A673 (cell line): ENCODE data around the gene PLGLB1. TPM values are rescaled to one million over a fixed set of nuclear protein-coding genes. Genes with fewer than 3 reads are reported as not detected.
"Not testable (repeated sequence)": the region's sequence is repeated elsewhere in the genome, so short reads cannot be mapped to it uniquely, and the experiment has no call there.

ENCODE experiments used
- Bru-seq: library from RNA; stranded (reverse); fragments of 400-500 nt; gene quantifications from one replicate; lab custom pipeline; 2021; lab: Mats Ljungman, UMichigan
- BruChase-seq, 2 experiments: library from RNA; stranded (reverse); fragments of 400-500 nt; gene quantifications; one replicate each; lab custom pipeline; 2021; lab: Mats Ljungman, UMichigan
- BruUV-seq: library from RNA; stranded (reverse); fragments of 400-500 nt; replicated peaks from 2 replicates; lab custom pipeline; 2021; lab: Mats Ljungman, UMichigan
- CTCF ChIA-PET: fragments of 300-600 bp; sonication (Branson Sonifier 250); formaldehyde crosslinking; loops from one replicate; lab custom pipeline; 2022; ENCODE audit warnings: antibody characterized with exemption; lab: Charles Lee
- POLR2A ChIA-PET: fragments of 300-600 bp; sonication (Branson Sonifier 250); formaldehyde crosslinking; loops from one replicate; lab custom pipeline; 2022; ENCODE audit warnings: antibody characterized with exemption; ENCODE audit not compliant: low non-redundant PET; lab: Charles Lee
- DNase-seq: peaks from one replicate; pipeline ENCODE4 v3.0.0-alpha.2; 2015; ENCODE audit warnings: low spot score
- H3K27ac ChIP-seq: fragments of 200-600 bp; sonication (generic); 2 replicates; pipeline ENCODE4 v1.5.1; 2016; ENCODE audit warnings: mixed run types, low read depth, mild to moderate bottlenecking, mixed read lengths, antibody characterized with exemption, low read length; ENCODE audit not compliant: poor library complexity, severe bottlenecking
- H3K27me3 ChIP-seq: fragments of 200-600 bp; sonication (generic); replicated peaks from 2 replicates; pipeline ENCODE4 v1.6.1; 2017; ENCODE audit warnings: mixed run types, low read depth, mild to moderate bottlenecking, mixed read lengths, antibody characterized with exemption, low read length; ENCODE audit not compliant: insufficient read depth, poor library complexity
- H3K36me3 ChIP-seq: fragments of 200-600 bp; sonication (generic); 2 replicates; pipeline ENCODE4 v1.6.1; 2016; ENCODE audit warnings: mixed run types, mild to moderate bottlenecking, mixed read lengths, antibody characterized with exemption, low read length; ENCODE audit not compliant: insufficient read depth, poor library complexity, severe bottlenecking
- H3K4me1 ChIP-seq: fragments of 200-600 bp; sonication (generic); 2 replicates; pipeline ENCODE4 v1.6.1; 2017; ENCODE audit warnings: mixed run types, mild to moderate bottlenecking, mixed read lengths, antibody characterized with exemption, low read length; ENCODE audit not compliant: insufficient read depth, poor library complexity, severe bottlenecking
- H3K4me3 ChIP-seq: fragments of 200-600 bp; sonication (generic); 2 replicates; pipeline ENCODE4 v1.5.1; 2016; ENCODE audit warnings: low read depth, mixed run types, mild to moderate bottlenecking, mixed read lengths, low read length; ENCODE audit not compliant: poor library complexity, severe bottlenecking
- H3K9me3 ChIP-seq: fragments of 200-600 bp; sonication (generic); 2 replicates; pipeline ENCODE4 v1.6.1; 2016; ENCODE audit warnings: mixed run types, low read depth, mild to moderate bottlenecking, mixed read lengths, antibody characterized with exemption, low read length; ENCODE audit not compliant: poor library complexity, severe bottlenecking
- intact Hi-C: fragments of 100-400 bp; cut with micrococcal nuclease; formaldehyde crosslinking; loops from one replicate; pipeline ENCODE4 v1.10.0; 2022; ENCODE audit not compliant: unreplicated experiment
- long read RNA-seq: library from polyadenylated mRNA; stranded (forward); transcript quantifications from one replicate; pipeline ENCODE4 v2.0.0, GENCODE V29; 2022
- total RNA-seq: library from RNA; stranded (reverse); gene quantifications from 2 replicates; pipeline ENCODE4 v1.2.3, GENCODE V29; 2021

The PLGLB1 gene
- total RNA-seq (2.0 and 3.3 TPM in 2 replicates), Bru-seq, nascent RNA (percentile 45 among the genes with signal in this experiment), BruChase-seq, experiment 1, labeled RNA remaining after a 2-hour chase (percentile 51 among the genes with signal in this experiment), BruChase-seq, experiment 2, labeled RNA remaining after a 6-hour chase (percentile 37 among the genes with signal in this experiment)
- long read RNA-seq: 0 reads

DNA sequence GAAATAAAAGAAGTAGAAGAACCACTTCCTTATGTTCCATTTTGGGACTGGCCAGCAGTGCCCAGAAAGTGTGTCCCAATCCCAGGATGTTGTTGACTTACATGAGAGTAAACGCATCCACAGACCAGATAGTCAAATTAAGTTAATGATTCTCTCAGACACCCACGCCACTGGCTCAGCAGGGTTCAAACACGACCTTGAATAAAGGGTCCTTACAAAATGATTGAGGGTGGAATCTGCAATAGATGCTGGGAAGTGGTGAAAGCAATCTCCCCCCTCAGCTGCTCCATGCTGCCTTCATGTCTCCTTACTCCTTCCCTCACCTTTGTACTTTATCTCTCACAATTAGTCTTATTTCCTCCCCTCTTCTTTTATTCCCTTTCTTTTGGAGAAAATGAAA is at the start of gene PLGLB1:
Gene PLGLB1, minus strand, starts transcription at position 101 of the 400 bp plus-strand sequence. Its CDS starts 61 bp downstream, at position 40.
- H3K36me3 ChIP-seq, H3K4me3 ChIP-seq, BruUV-seq, DNase-seq, H3K4me1 ChIP-seq, CTCF ChIA-PET, POLR2A ChIA-PET, H3K27me3 ChIP-seq, H3K9me3 ChIP-seq, H3K27ac ChIP-seq, intact Hi-C loops: not testable (repeated sequence)

DNA sequence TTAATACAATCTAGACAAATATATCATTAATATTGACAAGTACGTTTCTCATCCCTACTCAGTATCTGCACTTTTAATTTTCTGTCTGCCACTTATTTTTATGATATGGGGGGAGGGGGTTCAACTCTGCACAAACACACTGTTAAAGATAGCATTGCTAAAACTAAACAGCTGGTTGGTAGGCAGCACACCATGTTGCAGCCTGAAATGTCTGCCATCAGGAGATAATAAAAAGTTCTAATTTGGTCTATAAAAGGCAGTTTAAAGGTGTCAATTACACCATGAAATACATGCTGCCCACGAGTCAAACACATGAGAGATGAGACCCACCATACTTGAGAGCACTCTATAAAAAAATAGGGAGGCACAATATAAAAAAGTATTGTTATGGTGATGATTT is 42.7 kb upstream of the PLGLB1 start:
- not testable (repeated sequence) for H3K36me3 ChIP-seq

DNA sequence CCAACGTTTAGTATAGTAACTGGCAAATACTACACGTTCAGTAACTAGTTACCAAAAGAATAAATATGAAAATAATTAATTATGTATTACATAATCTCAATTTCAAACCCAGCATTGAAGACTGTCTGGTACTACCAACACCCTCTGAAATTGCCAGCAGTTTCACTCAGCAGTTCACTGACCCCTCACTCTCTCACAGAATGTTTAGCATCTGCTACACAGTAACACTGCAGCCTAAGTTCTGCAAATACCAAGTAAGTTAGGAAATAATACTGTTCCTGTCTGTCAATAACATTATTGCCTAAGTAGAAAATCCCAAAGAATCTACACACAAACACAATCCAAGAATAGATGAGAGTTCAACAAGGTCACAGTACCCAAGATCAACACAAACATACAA is 41.8 kb upstream of the PLGLB1 start:
- H3K27ac ChIP-seq, POLR2A ChIA-PET, BruUV-seq, H3K36me3 ChIP-seq, H3K4me1 ChIP-seq, H3K4me3 ChIP-seq, intact Hi-C loops, H3K27me3 ChIP-seq, DNase-seq, H3K9me3 ChIP-seq, CTCF ChIA-PET: not testable (repeated sequence)

More for the DNA sequence above, 42.7 kb upstream of the PLGLB1 start:
- BruUV-seq, H3K4me1 ChIP-seq, intact Hi-C loops, CTCF ChIA-PET, H3K9me3 ChIP-seq, POLR2A ChIA-PET, H3K27me3 ChIP-seq, H3K27ac ChIP-seq, DNase-seq, H3K4me3 ChIP-seq: not testable (repeated sequence)

DNA sequence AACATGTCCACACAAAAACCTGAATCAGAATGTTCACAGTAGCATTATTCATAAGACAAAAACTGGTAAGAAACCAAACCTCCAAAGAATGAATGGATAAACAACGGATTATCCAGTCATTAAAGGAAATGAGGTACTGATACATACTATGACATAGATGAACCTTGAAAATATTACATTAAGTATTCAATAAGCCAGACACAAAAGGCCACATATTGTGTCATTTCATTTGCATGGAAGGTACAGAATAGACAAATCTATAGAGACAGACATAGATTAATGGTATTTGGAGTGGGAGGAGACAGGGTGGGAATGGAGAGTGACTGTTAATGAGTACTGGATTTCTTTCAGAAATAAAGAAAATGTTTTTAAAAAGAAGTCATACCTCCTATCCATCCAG is 39.9 kb upstream of the PLGLB1 start:
- BruUV-seq, intact Hi-C loops, H3K36me3 ChIP-seq, POLR2A ChIA-PET, H3K27me3 ChIP-seq, H3K27ac ChIP-seq, H3K9me3 ChIP-seq, H3K4me3 ChIP-seq, CTCF ChIA-PET, DNase-seq, H3K4me1 ChIP-seq: not testable (repeated sequence)

DNA sequence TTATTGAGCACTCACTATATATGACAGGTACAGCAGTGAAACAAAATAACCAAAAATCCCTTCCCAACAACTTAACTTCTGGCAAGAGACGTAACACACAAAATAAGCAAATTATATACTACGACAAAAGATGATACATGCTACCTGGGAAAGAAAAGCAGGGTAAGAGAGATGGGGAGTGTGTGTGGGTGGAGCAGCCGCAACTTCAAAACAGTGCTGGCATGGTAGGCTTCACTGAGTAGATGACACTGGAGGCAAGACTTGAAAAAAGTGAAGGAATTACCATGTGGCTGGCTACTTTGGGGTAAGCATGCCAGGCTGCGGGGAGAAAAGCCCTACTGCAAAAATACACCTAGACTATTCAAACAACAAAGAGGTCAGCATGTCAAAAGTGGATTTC is 36.0 kb upstream of the PLGLB1 start:
- intact Hi-C loops, DNase-seq, H3K9me3 ChIP-seq, H3K27me3 ChIP-seq, H3K4me3 ChIP-seq, BruUV-seq, POLR2A ChIA-PET, H3K27ac ChIP-seq, H3K4me1 ChIP-seq, H3K36me3 ChIP-seq, CTCF ChIA-PET: not testable (repeated sequence)

DNA sequence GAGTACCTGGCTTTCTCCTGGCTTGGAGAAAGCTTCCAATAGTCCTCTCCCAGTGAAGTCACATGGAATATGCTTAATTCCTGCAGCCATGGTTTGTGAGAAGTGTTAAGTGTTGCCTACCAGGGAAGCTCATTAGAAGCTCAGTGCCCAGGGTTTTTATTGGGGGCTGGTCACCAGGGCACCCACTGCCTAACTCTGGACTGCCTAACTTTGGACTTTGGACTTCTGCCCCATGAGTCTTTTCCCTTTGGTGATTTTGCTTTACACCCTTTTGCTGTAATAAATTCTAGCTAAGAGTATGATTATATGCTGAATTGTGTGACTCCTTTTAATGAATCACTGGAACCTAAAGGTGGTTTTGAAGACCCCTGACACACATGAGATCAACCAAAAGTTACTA is 35.2 kb upstream of the PLGLB1 start:
- BruUV-seq: TSS peak; percentile 39
- H3K4me1 ChIP-seq, H3K27ac ChIP-seq, DNase-seq, H3K27me3 ChIP-seq, H3K9me3 ChIP-seq, intact Hi-C loops, H3K4me3 ChIP-seq, POLR2A ChIA-PET, H3K36me3 ChIP-seq, CTCF ChIA-PET: not testable (repeated sequence)

DNA sequence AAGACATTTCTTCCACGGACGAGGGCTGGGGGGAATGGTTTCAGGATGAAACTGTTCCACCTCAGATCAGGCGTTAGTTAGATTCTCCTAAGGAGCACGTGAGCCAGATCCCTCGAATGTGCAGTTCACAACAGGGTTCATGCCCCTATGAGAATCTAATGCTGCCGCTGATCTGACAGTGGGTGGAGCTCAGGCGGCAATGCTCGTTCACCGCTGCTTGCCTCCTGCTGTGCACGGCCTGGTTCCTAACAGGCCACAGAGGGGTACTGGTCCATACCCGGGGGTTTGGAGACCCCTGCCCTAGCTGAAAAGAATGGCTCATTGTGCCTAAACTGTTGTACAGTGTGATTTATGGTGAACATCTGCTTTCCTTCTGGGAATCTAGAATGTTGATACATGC is 34.8 kb upstream of the PLGLB1 start:
- H3K4me1 ChIP-seq, BruUV-seq, H3K4me3 ChIP-seq, H3K27ac ChIP-seq, intact Hi-C loops, DNase-seq, H3K27me3 ChIP-seq, POLR2A ChIA-PET, CTCF ChIA-PET, H3K9me3 ChIP-seq, H3K36me3 ChIP-seq: not testable (repeated sequence)

DNA sequence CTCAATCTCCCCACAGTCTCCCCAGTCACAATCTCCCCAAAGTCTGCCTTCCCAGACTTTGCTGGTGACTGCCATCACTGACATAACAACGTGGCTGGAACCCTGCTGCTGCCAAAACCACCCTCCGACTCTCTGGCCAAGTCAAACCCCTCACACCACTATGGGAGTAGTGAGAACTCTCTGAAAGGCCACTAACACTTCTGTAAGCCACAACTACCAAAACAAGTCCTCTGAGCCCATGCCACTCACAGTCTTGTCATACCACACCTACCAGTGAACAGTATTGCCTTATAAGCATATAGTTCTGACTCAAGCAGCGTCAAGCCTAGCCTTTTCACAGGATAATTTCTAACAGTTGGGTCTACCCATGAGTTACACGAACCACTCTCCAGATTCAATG is 32.7 kb upstream of the PLGLB1 start:
- H3K27me3 ChIP-seq, H3K36me3 ChIP-seq, POLR2A ChIA-PET, H3K4me3 ChIP-seq, H3K9me3 ChIP-seq, BruUV-seq, H3K27ac ChIP-seq, H3K4me1 ChIP-seq, CTCF ChIA-PET, DNase-seq, intact Hi-C loops: not testable (repeated sequence)
